Activated CD8-positive, alpha-beta T cell treated with anti-CD3 and anti-CD28 coated beads for 36 hours (primary cell): ENCODE data around the gene MRPS9. TPM values are rescaled to one million over a fixed set of nuclear protein-coding genes. Genes with fewer than 3 reads are reported as not detected.

Experiments used
- ATAC-seq: fragments of 200-7000 bp; cut with Tn5 transposase; one replicate; pipeline ENCODE4 v1.10.0; 2021; ENCODE audit warnings: mild to moderate bottlenecking, moderate library complexity
- CTCF ChIA-PET: fragments of 350-600 bp; sonication (Branson Sonifier 250); formaldehyde crosslinking; loops from one replicate; lab custom pipeline; 2021; ENCODE audit warnings: antibody characterized with exemption; lab: Charles Lee
- POLR2A ChIA-PET: fragments of 350-600 bp; sonication (Branson Sonifier 250); formaldehyde crosslinking; loops from one replicate; lab custom pipeline; 2021; ENCODE audit warnings: antibody characterized with exemption; lab: Charles Lee
- DNase-seq: peaks from one replicate; pipeline ENCODE4 v3.0.0-alpha.2; 2020
- H3K27ac Mint-ChIP-seq: one replicate; pipeline ENCODE4 v1.8.0; 2021; ENCODE audit warnings: mild to moderate bottlenecking, mixed read lengths
- H3K27me3 Mint-ChIP-seq: one replicate; pipeline ENCODE4 v1.8.0; 2021; ENCODE audit warnings: mixed read lengths
- H3K36me3 Mint-ChIP-seq: one replicate; pipeline ENCODE4 v1.8.0; 2021; ENCODE audit warnings: low read depth, mixed read lengths
- H3K4me1 Mint-ChIP-seq: one replicate; pipeline ENCODE4 v1.8.0; 2021; ENCODE audit warnings: low read depth, mixed read lengths
- H3K4me3 Mint-ChIP-seq: one replicate; pipeline ENCODE4 v1.8.0; 2021; ENCODE audit warnings: mild to moderate bottlenecking, moderate library complexity, mixed read lengths
- H3K9me3 Mint-ChIP-seq: one replicate; pipeline ENCODE4 v1.8.0; 2021; ENCODE audit warnings: mixed read lengths
- intact Hi-C: fragments of 100-400 bp; cut with micrococcal nuclease; formaldehyde crosslinking; loops from one replicate; pipeline ENCODE4 v1.10.0; 2022
- total RNA-seq, 2 experiments: library from RNA; stranded (reverse); gene quantifications; one replicate each; pipeline ENCODE4 v1.2.3, GENCODE V29; 2021
- TF ChIP-seq, protein P1 (sequence below): fragments of 200-600 bp; IDR thresholded peaks from one replicate; pipeline ENCODE4 v1.8.0; 2022; ENCODE audit warnings: antibody characterized with exemption, mild to moderate bottlenecking

MRPS9 gene
- total RNA-seq, 2 experiments from 2014 or later = 45.1 to 46.9 TPM

- Mint-ChIP-seq H3K9me3 (peaks cover 8% of the 10 kb centered on the region), H3K27ac (no peak overlapping the region), H3K36me3 (peaks cover 39% of the 10 kb centered on the region), H3K27me3 (no peaks in the 10 kb centered on the region), H3K4me3 (no peak overlapping the region), H3K4me1 (peaks cover 20% of the 10 kb centered on the region)
- DNase-seq (no peak), ATAC-seq (no peak)
- ChIA-PET CTCF (no interaction called here), POLR2A (no interaction called here)
- intact Hi-C loops = no loop called here
- TF ChIP-seq, protein P1, sequence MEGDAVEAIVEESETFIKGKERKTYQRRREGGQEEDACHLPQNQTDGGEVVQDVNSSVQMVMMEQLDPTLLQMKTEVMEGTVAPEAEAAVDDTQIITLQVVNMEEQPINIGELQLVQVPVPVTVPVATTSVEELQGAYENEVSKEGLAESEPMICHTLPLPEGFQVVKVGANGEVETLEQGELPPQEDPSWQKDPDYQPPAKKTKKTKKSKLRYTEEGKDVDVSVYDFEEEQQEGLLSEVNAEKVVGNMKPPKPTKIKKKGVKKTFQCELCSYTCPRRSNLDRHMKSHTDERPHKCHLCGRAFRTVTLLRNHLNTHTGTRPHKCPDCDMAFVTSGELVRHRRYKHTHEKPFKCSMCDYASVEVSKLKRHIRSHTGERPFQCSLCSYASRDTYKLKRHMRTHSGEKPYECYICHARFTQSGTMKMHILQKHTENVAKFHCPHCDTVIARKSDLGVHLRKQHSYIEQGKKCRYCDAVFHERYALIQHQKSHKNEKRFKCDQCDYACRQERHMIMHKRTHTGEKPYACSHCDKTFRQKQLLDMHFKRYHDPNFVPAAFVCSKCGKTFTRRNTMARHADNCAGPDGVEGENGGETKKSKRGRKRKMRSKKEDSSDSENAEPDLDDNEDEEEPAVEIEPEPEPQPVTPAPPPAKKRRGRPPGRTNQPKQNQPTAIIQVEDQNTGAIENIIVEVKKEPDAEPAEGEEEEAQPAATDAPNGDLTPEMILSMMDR = no peak
Measured at GRCh38 chr2:105055613-105056012, 17.7 kb downstream of the MRPS9 start.

- CTCF ChIA-PET = no interaction called here
- Mint-ChIP-seq H3K27ac (no peak overlapping the region), H3K9me3 (peaks cover 8% of the 10 kb centered on the region), H3K4me1 (peaks cover 20% of the 10 kb centered on the region), H3K36me3 (peaks cover 32% of the 10 kb centered on the region), H3K4me3 (no peak overlapping the region), H3K27me3 (no peaks in the 10 kb centered on the region)
- POLR2A ChIA-PET = no interaction called here
- ATAC-seq = no peak
- intact Hi-C loops = no loop called here
- no peak for DNase-seq
- TF ChIP-seq, protein P1 = no peak
Measured at GRCh38 chr2:105056245-105056644, 18.4 kb downstream of the MRPS9 start.

DNA sequence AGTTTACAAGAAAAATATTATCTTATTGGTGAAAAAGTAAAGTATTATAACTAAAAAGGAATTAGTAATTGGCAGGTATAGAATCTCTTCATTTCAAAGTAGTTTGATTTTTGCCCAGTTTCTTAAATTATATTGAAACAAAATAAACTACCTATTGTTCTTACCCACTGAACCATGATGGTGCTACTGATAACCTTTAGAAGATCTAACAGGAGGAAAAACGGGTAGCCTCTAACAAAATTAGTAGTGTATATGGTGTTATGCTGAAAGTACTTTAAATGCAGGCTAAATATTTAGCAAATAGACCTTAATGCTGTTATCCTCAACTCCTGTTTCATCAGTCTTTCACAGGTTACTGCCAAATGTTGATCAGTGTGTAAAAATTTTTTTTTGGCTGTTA lies 19.1 kb downstream of the MRPS9 start:
- TF ChIP-seq, protein P1 = no peak
- POLR2A ChIA-PET = no interaction called here
- Mint-ChIP-seq H3K27me3 (no peaks in the 10 kb centered on the region), H3K4me3 (no peak overlapping the region), H3K36me3 (peaks cover 30% of the 10 kb centered on the region), H3K4me1 (peaks cover 20% of the 10 kb centered on the region), H3K27ac (no peak overlapping the region), H3K9me3 (peaks cover 7% of the 10 kb centered on the region)
- intact Hi-C loops = no loop called here
- DNase-seq = no peak
- ATAC-seq = no peak
- CTCF ChIA-PET = no interaction called here

- H3K27ac Mint-ChIP-seq = no peak overlapping the region
- DNase-seq (no peak), ATAC-seq (no peak)
- H3K36me3 Mint-ChIP-seq = peaks cover 16% of the 10 kb centered on the region
- H3K4me3 Mint-ChIP-seq = no peak overlapping the region
- intact Hi-C loops = no loop called here
- no peaks in the 10 kb centered on the region for H3K27me3 Mint-ChIP-seq
- POLR2A ChIA-PET = no interaction called here
- TF ChIP-seq, protein P1 = no peak
- CTCF ChIA-PET = no interaction called here
- H3K9me3 Mint-ChIP-seq = no peaks in the 10 kb centered on the region
- H3K4me1 Mint-ChIP-seq = peaks cover 10% of the 10 kb centered on the region
Measured at GRCh38 chr2:105061560-105061959, 23.7 kb downstream of the MRPS9 start.

GRCh38 chr2:105062158-105062557 lies 24.3 kb downstream of the MRPS9 start:
- intact Hi-C loops = no loop called here
- no peak overlapping the region for H3K27ac Mint-ChIP-seq
- TF ChIP-seq, protein P1 = no peak
- ATAC-seq (no peak), DNase-seq (no peak)
- H3K4me3 Mint-ChIP-seq = no peak overlapping the region
- H3K36me3 Mint-ChIP-seq = peaks cover 15% of the 10 kb centered on the region
- peaks cover 9% of the 10 kb centered on the region for H3K4me1 Mint-ChIP-seq
- ChIA-PET CTCF (no interaction called here), POLR2A (no interaction called here)
- H3K27me3 Mint-ChIP-seq = no peaks in the 10 kb centered on the region
- no peaks in the 10 kb centered on the region for H3K9me3 Mint-ChIP-seq
